HT1080 (cell line): Measurements from ENCODE around the gene NCBP1. TPM values are rescaled to one million over a fixed set of nuclear protein-coding genes. Genes with fewer than 3 reads are reported as not detected.
"Not testable (repeated sequence)": the region's sequence is repeated elsewhere in the genome, so short reads cannot be mapped to it uniquely, and the experiment has no call there.

Experiments
- DNase-seq: peaks from one replicate; pipeline ENCODE4 v3.0.0-alpha.2; 2015; ENCODE audit warnings: low read depth
- polyA plus RNA-seq, 2 experiments: library from polyadenylated mRNA; depleted of rRNA; stranded (reverse); fragments of >200 nt; gene quantifications; 2 replicates each; pipeline ENCODE4 v1.2.3, GENCODE V29; 2015
- total RNA-seq: library from RNA; depleted of rRNA; stranded (reverse); fragments of >200 nt; shearing (Covaris generic); gene quantifications from 2 replicates; pipeline ENCODE4 v1.2.3, GENCODE V29; 2014; rRNA removed

The NCBP1 gene
- 49.2 and 52.9 TPM in 2 replicates for total RNA-seq
- 34.2 and 42.5 TPM in 2 replicates for polyA plus RNA-seq (2015; cell fraction: cytosol; rRNA removed)
- 85.7 and 89.9 TPM in 2 replicates for polyA plus RNA-seq (2015; cell fraction: nucleus; rRNA removed)

GRCh38 chr9:97632985-97633858, at the start of gene NCBP1, which contains the start of gene TSTD2:
Gene NCBP1, plus strand, starts transcription at chr9:97633821. Its CDS starts 61 bp downstream, at chr9:97633882.
Gene TSTD2, minus strand, starts transcription at chr9:97633368. Its CDS starts 5,806 bp downstream, at chr9:97627562.
- peak; percentile 99 for DNase-seq

GRCh38 chr9:97584778-97585177, 48.8 kb upstream of the NCBP1 start:
- DNase-seq, result not testable (repeated sequence)

- DNase-seq, result not testable (repeated sequence)
Measured at GRCh38 chr9:97586909-97587308, 46.7 kb upstream of the NCBP1 start.

GRCh38 chr9:97591535-97591934, 42.1 kb upstream of the NCBP1 start:
- DNase-seq, result no peak

GRCh38 chr9:97592126-97592525, 41.5 kb upstream of the NCBP1 start:
- no peak for DNase-seq

GRCh38 chr9:97593960-97594359, 39.7 kb upstream of the NCBP1 start:
- DNase-seq, result no peak

GRCh38 chr9:97594381-97594921, 39.2 kb upstream of the NCBP1 start:
- no peak for DNase-seq

GRCh38 chr9:97596906-97597305, 36.7 kb upstream of the NCBP1 start:
- DNase-seq, result no peak

- DNase-seq, result peak; percentile 69
Measured at GRCh38 chr9:97598461-97599288, 34.9 kb upstream of the NCBP1 start.

GRCh38 chr9:97599314-97599846, 34.2 kb upstream of the NCBP1 start:
- no peak for DNase-seq

- no peak for DNase-seq
Measured at GRCh38 chr9:97600531-97601227, 32.9 kb upstream of the NCBP1 start.

- no peak for DNase-seq
Measured at GRCh38 chr9:97601228-97601898, 32.3 kb upstream of the NCBP1 start.

GRCh38 chr9:97602430-97602829, 31.2 kb upstream of the NCBP1 start:
- no peak for DNase-seq

- DNase-seq, result no peak
Measured at GRCh38 chr9:97604901-97605645, 28.5 kb upstream of the NCBP1 start.

GRCh38 chr9:97615439-97616072, 18.1 kb upstream of the NCBP1 start:
- DNase-seq, result peak; percentile 44

- DNase-seq, result no peak
Measured at GRCh38 chr9:97617939-97618416, 15.6 kb upstream of the NCBP1 start.

- not testable (repeated sequence) for DNase-seq
Measured at GRCh38 chr9:97620063-97620462, 13.6 kb upstream of the NCBP1 start.

GRCh38 chr9:97622483-97622882, 11.1 kb upstream of the NCBP1 start:
- not testable (repeated sequence) for DNase-seq

GRCh38 chr9:97623946-97624345, 9.7 kb upstream of the NCBP1 start:
- no peak for DNase-seq
